ENCODE measurements around the gene KIF21A.

The KIF21A gene

DNA sequence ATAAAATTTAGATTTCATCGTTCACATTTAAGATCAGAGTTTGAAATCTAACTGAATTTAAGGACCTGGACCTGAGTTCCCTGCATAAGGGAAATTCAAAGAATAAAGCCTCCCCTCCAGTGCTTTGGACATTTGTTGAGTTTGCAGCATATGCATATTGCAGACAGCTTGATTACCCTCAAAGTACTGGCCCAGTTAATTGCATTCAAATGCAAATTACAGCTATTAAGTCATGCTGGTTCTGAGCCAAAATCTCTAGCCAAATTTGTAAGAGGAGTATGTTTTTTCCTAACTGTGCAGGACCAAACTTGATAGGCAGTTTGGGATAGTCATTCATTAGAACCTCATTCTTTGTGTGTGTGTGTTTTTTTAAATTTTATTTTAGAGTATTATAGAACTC is 9.1 kb upstream of the KIF21A start:
- Histone ChIP-seq H3K4me3 (ENCODE audit: low read length) (no peak overlapping the region), H3K36me3 (ENCODE audit: insufficient read depth, low read length) (no peaks in the 10 kb centered on the region), H3K4me1 (ENCODE audit: control insufficient read depth, insufficient read depth, low read length) (no peaks in the 10 kb centered on the region), H3K4me2 (ENCODE audit: low read length) (no peak overlapping the region), H3K27me3 (ENCODE audit: control insufficient read depth, insufficient read depth, low read length) (no peaks in the 10 kb centered on the region), H3K9ac (ENCODE audit: low read depth, low read length) (no peak overlapping the region), H3K9me3 (replicated peaks; ENCODE audit: low read length) (no peaks in the 10 kb centered on the region)

DNA sequence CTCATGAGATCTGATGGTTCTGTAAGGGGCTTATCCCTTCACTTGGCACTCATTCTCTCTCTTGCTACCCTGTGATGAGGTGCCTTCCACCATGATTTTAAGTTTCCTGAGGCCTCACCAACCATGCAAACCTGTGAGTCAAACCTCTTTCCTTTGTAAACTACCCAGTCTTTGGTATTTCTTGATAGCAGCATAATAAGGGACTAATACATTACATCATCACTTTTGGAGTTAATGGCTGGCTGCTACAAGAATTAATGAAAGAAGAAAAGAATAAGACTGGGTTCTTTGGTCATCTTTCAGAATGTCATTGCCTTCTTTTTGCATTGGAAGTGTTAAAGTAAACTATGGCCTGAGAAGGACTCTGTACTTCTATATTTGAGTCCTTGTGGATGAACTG is 5.1 kb upstream of the KIF21A start:
- Histone ChIP-seq H3K4me1 (ENCODE audit: control insufficient read depth, insufficient read depth, low read length) (peaks cover 7% of the 10 kb centered on the region), H3K4me2 (ENCODE audit: low read length) (no peak overlapping the region), H3K9me3 (replicated peaks; ENCODE audit: low read length) (no peaks in the 10 kb centered on the region), H3K4me3 (ENCODE audit: low read length) (no peak overlapping the region), H3K36me3 (ENCODE audit: insufficient read depth, low read length) (no peaks in the 10 kb centered on the region), H3K9ac (ENCODE audit: low read depth, low read length) (no peak overlapping the region), H3K27me3 (ENCODE audit: control insufficient read depth, insufficient read depth, low read length) (no peaks in the 10 kb centered on the region)

DNA sequence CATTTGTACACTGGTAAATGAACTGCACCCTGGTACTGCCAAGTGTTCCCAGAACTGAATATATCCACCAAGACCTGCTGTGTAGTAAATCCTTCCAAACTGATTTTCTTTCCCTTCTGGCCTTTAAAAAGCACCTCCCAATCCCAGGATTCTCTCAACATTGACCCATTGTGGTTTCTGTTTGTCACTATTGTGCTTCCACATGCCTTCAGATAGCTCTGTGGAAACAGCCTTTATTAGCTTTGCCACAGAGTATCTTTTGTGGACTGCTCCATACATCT is 949 bp upstream of the KIF21A start:
- Histone ChIP-seq H3K9ac (ENCODE audit: low read depth, low read length) (peak overlapping the region; percentile 66), H3K36me3 (ENCODE audit: insufficient read depth, low read length) (no peaks in the 10 kb centered on the region)

DNA sequence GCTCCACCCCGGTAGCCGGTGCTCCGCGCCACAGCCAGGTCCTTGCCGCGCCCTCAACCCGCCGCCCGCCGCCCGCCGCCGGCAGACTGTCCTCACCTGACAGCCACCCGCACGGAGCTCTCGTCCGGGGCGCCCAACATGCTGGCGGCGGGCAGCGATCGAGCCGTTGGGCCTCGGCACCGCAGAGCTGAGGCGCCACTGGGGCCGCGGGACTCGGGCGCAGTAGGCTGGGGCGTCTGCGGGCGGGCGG is 164 bp downstream of the KIF21A start:
- Histone ChIP-seq H3K9ac (ENCODE audit: low read depth, low read length) (peak overlapping the region; percentile 79), H3K27me3 (ENCODE audit: control insufficient read depth, insufficient read depth, low read length) (no peaks in the 10 kb centered on the region), H3K4me3 (ENCODE audit: low read length) (peak overlapping the region; percentile 86)

More for the DNA sequence above, 949 bp upstream of the KIF21A start:
- H3K4me1 ChIP-seq (ENCODE audit: control insufficient read depth, insufficient read depth, low read length) = peaks cover 15% of the 10 kb centered on the region
- peak overlapping the region; percentile 80 for H3K4me2 ChIP-seq (ENCODE audit: low read length)
- H3K9me3 ChIP-seq (replicated peaks; ENCODE audit: low read length) = no peaks in the 10 kb centered on the region
- no peaks in the 10 kb centered on the region for H3K27me3 ChIP-seq (ENCODE audit: control insufficient read depth, insufficient read depth, low read length)
- H3K4me3 ChIP-seq (ENCODE audit: low read length) = peak overlapping the region; percentile 86

DNA sequence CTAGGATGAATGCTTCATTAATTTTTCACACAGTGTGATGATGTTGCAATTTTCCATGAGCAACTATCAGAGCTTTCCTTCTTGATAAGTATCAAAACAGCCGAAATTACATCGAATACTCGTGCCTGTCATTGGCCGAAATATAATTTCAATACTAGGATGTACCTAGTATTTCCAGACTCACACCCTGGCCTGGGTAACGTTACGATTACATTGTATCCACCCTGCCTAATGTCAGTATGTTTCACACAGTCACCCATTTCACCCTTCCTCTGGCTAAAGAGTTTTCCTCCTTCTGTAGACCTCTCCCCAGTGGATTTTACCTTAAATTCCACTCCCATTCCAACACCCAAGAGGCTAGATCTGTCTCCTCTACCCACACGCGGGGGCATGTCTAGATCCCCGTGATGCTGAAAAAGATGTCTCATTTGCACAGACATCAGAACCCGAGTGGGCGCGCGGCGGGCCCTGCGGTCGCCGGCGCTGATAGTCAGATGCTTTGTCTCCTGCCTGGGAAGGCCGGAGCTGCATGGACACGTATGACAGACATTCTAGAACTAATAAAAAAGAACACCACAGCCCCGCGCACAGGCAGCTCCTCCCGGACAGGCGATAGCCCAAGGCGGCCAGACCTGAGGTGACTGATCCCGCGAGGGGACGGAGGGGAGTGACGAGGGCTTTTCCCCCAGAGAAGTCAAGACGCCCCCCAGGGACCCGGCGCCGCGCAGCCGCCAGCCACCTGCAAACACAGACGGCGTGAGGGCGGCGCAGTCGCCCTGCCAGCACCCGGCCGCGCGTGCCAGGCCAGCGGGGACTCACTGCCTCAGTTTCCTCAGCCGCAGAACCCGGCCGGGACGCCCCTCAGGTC is 723 bp downstream of the KIF21A start:
- peaks cover 15% of the 10 kb centered on the region for H3K4me1 ChIP-seq (ENCODE audit: control insufficient read depth, insufficient read depth, low read length)
- peak overlapping the region; percentile 80 for H3K4me2 ChIP-seq (ENCODE audit: low read length)
- peak overlapping the region; percentile 86 for H3K4me3 ChIP-seq (ENCODE audit: low read length)
- H3K9me3 ChIP-seq (replicated peaks; ENCODE audit: low read length) = no peaks in the 10 kb centered on the region
- no peaks in the 10 kb centered on the region for H3K27me3 ChIP-seq (ENCODE audit: control insufficient read depth, insufficient read depth, low read length)
- peak overlapping the region; percentile 79 for H3K9ac ChIP-seq (ENCODE audit: low read depth, low read length)
- no peaks in the 10 kb centered on the region for H3K36me3 ChIP-seq (ENCODE audit: insufficient read depth, low read length)

More for the DNA sequence above, 164 bp downstream of the KIF21A start:
- peak overlapping the region; percentile 80 for H3K4me2 ChIP-seq (ENCODE audit: low read length)
- H3K9me3 ChIP-seq (replicated peaks; ENCODE audit: low read length) = no peaks in the 10 kb centered on the region
- peaks cover 15% of the 10 kb centered on the region for H3K4me1 ChIP-seq (ENCODE audit: control insufficient read depth, insufficient read depth, low read length)
- H3K36me3 ChIP-seq (ENCODE audit: insufficient read depth, low read length) = no peaks in the 10 kb centered on the region

DNA sequence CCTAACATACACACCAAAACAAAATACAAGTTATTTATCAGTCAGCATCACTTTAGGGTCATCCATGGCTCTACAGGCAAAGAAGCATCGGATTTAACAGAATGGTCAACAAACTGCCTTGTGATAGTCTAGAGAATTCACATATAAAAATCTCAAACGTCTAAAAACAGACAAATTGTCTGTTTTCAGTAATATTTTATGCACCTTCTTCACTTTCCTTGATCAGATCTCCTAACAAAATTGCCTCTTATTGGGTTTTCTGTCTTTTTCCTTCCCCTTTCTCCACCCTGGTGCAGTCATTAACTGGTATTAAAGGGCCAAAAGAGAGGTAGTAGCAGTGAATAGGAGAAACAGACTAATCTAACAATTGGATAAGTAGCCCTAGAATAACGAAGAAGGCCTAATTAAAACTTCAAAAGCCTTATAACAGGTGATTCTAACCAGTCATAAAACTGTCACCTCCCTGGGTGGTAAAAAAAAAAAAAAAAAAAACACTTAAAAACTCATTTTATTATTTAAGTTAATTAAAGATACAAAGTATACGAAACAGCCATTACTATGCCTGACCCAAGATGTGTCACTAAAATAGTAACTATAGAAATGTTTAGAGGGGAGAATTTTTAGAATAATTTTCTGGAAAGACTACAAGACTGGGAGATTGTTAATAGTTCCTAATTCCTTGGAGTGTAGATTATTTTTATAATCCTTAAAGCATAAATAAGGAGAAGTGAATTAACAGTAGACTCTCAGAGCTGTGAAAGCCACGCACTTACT is 1.5 kb downstream of the KIF21A start:
- Histone ChIP-seq H3K4me3 (ENCODE audit: low read length) (peak overlapping the region; percentile 86), H3K9ac (ENCODE audit: low read depth, low read length) (peak overlapping the region; percentile 79), H3K36me3 (ENCODE audit: insufficient read depth, low read length) (no peaks in the 10 kb centered on the region), H3K9me3 (replicated peaks; ENCODE audit: low read length) (no peaks in the 10 kb centered on the region), H3K4me1 (ENCODE audit: control insufficient read depth, insufficient read depth, low read length) (peaks cover 15% of the 10 kb centered on the region), H3K27me3 (ENCODE audit: control insufficient read depth, insufficient read depth, low read length) (no peaks in the 10 kb centered on the region), H3K4me2 (ENCODE audit: low read length) (peak overlapping the region; percentile 80)

DNA sequence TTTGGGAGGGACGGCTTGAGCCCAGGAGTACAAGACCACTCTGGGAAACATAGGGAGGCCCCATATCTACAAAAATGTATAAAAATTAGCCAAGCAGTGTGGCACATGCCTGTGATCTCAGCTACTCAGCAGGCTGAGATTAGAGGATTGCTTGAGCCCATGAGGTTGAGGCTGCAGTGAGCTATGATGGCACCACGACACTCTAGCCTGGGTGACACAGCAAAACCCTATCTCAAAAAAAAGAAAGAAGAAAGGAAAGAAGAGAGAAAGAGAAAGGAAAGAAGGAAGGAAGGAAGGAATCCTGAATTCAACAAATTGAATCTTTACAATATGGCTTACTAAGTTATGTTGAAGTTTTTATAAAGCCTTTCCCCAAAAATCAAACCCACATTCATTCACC is 2.1 kb downstream of the KIF21A start:
- no peaks in the 10 kb centered on the region for H3K9me3 ChIP-seq (replicated peaks; ENCODE audit: low read length)
- H3K4me2 ChIP-seq (ENCODE audit: low read length) = no peak overlapping the region
- peaks cover 15% of the 10 kb centered on the region for H3K4me1 ChIP-seq (ENCODE audit: control insufficient read depth, insufficient read depth, low read length)
- H3K4me3 ChIP-seq (ENCODE audit: low read length) = no peak overlapping the region
- no peaks in the 10 kb centered on the region for H3K27me3 ChIP-seq (ENCODE audit: control insufficient read depth, insufficient read depth, low read length)
- H3K36me3 ChIP-seq (ENCODE audit: insufficient read depth, low read length) = no peaks in the 10 kb centered on the region
- H3K9ac ChIP-seq (ENCODE audit: low read depth, low read length) = no peak overlapping the region

DNA sequence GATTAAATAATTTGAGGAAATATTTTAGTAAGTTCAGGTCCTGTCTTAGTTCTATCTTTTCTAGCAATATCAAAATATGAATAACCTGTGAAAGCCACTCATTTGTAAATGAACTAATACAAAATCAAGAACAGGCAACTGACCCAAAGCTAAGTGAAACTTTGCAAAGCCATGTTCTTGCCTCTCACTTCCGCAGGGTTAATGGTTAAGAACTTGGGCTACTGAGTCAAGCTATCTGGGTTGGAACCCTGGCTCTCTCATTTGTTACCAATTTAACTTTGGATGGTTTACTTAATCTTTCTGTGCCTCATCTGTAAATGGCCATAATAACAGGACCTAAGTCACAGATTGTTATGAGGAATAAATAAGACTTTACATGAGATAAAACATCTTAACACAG is 2.8 kb downstream of the KIF21A start:
- Histone ChIP-seq H3K4me2 (ENCODE audit: low read length) (no peak overlapping the region), H3K27me3 (ENCODE audit: control insufficient read depth, insufficient read depth, low read length) (no peaks in the 10 kb centered on the region), H3K9me3 (replicated peaks; ENCODE audit: low read length) (no peaks in the 10 kb centered on the region), H3K36me3 (ENCODE audit: insufficient read depth, low read length) (no peaks in the 10 kb centered on the region), H3K9ac (ENCODE audit: low read depth, low read length) (no peak overlapping the region), H3K4me3 (ENCODE audit: low read length) (no peak overlapping the region), H3K4me1 (ENCODE audit: control insufficient read depth, insufficient read depth, low read length) (peaks cover 15% of the 10 kb centered on the region)

DNA sequence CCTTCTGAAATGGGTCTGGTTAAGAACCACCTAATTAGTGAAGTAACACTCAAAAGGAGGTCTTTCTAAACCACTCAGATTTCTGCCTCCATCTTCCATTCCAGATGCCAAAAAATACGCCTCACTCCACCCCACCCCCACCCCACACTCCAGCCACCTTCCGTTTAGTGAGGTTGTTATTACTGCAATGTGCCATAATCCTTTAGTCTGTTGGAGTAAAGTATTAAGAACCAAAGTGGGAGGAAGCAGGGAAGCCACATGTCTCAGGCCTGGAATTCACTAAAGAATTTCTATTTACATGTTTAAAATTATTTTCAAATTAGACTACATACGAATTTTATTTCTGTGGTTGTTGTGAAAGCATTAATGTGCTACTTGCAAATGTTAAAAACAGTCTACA is 7.4 kb downstream of the KIF21A start:
- Histone ChIP-seq H3K9ac (ENCODE audit: low read depth, low read length) (no peak overlapping the region), H3K4me3 (ENCODE audit: low read length) (no peak overlapping the region), H3K27me3 (ENCODE audit: control insufficient read depth, insufficient read depth, low read length) (no peaks in the 10 kb centered on the region), H3K4me2 (ENCODE audit: low read length) (no peak overlapping the region), H3K4me1 (ENCODE audit: control insufficient read depth, insufficient read depth, low read length) (no peaks in the 10 kb centered on the region), H3K36me3 (ENCODE audit: insufficient read depth, low read length) (no peaks in the 10 kb centered on the region), H3K9me3 (replicated peaks; ENCODE audit: low read length) (no peaks in the 10 kb centered on the region)

DNA sequence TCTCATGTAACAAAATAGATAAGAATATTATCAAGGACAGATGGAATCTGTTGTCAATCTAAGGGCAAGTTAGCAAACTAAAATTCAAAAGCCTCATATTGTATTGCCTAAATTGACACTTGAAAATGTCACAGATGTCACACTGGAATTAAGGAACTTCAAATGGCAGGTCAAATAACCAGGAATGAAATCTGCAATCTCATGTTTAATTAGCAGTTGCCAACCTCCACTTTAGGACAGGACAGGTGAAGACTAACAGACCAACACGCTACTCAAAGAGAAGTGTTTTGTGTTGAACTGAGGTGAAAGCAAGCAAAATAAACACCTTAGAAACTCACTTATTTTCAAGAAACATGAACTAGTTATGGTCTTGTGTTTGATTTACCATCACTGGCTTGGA is 11.1 kb downstream of the KIF21A start:
- Histone ChIP-seq H3K4me2 (ENCODE audit: low read length) (no peak overlapping the region), H3K9me3 (replicated peaks; ENCODE audit: low read length) (no peaks in the 10 kb centered on the region), H3K4me1 (ENCODE audit: control insufficient read depth, insufficient read depth, low read length) (no peaks in the 10 kb centered on the region), H3K36me3 (ENCODE audit: insufficient read depth, low read length) (no peaks in the 10 kb centered on the region), H3K9ac (ENCODE audit: low read depth, low read length) (no peak overlapping the region), H3K4me3 (ENCODE audit: low read length) (no peak overlapping the region), H3K27me3 (ENCODE audit: control insufficient read depth, insufficient read depth, low read length) (no peaks in the 10 kb centered on the region)

DNA sequence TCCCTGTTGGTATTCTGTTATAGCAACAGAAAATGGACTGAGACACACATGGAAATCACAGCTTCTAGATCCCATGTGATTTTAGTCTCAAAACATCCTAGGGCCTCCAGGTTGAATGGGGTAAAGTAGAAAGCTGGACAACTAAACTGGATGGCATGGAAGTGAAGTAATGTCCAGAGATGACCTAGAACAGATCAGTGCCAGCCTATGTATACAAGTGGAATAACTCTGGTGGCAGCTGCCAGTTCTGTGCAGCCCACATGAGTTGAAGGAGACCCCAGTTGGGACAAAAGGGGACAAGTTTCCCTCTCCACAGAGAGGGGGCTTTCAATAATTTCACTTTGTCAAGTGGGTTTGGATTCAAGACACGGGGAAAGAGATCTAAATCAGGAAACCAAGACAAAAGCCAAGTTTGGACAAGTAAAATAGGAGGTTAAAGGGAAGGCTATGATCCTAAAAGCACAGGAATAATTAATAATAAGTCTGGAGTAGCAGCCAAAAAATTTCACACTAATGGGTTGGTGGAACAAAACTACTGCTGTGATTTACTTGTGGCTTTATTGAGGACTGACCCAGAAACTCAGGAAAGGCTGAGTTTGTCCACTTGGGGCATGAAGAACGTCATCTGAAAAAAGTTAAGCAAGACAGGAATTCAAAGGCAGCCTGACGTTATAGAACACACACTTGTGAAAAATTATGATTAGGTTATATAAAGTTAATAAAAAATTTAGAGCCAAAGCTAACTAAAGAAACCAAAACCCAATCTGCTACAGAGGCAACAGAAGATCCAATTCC is 11.7 kb downstream of the KIF21A start:
- H3K9me3 ChIP-seq (replicated peaks; ENCODE audit: low read length) = no peaks in the 10 kb centered on the region
- no peak overlapping the region for H3K4me3 ChIP-seq (ENCODE audit: low read length)
- no peaks in the 10 kb centered on the region for H3K27me3 ChIP-seq (ENCODE audit: control insufficient read depth, insufficient read depth, low read length)
- no peak overlapping the region for H3K9ac ChIP-seq (ENCODE audit: low read depth, low read length)
- H3K36me3 ChIP-seq (ENCODE audit: insufficient read depth, low read length) = no peaks in the 10 kb centered on the region
- no peaks in the 10 kb centered on the region for H3K4me1 ChIP-seq (ENCODE audit: control insufficient read depth, insufficient read depth, low read length)
- H3K4me2 ChIP-seq (ENCODE audit: low read length) = no peak overlapping the region
